22Rv1 (cell line): ENCODE data around the gene TMEM9.

Experiments used
- ZFX ChIP-seq: fragments of 450-650 bp; IDR thresholded peaks from 2 replicates; pipeline ENCODE4 v1.6.1; 2017; ENCODE audit warnings: antibody characterized with exemption, borderline replicate concordance
- TF ChIP-seq, protein P1 (sequence below): fragments of 450-650 bp; IDR thresholded peaks from 2 replicates; pipeline ENCODE4 v1.5.1; 2017; ENCODE audit warnings: mild to moderate bottlenecking

DNA sequence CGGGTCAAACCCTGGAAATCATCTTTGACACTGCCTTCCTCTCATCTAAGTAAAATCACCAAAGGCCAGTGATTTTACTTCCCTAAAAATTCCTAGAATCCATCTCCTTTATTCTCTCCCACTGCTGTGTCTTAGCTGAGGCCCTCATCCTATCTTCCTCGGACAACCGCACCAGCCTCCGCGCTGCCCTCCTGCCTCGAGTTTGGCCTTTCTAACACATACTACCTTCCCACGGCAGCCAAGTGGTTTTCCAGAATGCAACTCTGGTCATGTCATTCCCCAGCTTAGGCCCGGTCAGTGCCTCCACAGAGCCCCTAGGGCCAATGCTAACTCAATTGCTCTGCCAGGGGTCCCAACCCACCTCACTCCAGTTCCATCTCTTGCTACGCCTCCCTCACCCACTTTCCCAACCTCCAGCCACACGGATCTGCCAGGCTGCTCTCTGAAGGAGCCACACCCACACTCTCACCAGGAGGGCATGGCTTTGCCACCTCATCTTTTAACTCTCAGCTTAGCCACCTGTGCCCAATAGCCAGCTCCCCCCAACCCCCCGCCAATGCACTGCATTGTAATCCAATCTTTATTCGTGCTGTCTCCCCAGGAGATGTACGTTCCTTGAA lies 6.8 kb downstream of the TMEM9 start:
- TF ChIP-seq, protein P1, sequence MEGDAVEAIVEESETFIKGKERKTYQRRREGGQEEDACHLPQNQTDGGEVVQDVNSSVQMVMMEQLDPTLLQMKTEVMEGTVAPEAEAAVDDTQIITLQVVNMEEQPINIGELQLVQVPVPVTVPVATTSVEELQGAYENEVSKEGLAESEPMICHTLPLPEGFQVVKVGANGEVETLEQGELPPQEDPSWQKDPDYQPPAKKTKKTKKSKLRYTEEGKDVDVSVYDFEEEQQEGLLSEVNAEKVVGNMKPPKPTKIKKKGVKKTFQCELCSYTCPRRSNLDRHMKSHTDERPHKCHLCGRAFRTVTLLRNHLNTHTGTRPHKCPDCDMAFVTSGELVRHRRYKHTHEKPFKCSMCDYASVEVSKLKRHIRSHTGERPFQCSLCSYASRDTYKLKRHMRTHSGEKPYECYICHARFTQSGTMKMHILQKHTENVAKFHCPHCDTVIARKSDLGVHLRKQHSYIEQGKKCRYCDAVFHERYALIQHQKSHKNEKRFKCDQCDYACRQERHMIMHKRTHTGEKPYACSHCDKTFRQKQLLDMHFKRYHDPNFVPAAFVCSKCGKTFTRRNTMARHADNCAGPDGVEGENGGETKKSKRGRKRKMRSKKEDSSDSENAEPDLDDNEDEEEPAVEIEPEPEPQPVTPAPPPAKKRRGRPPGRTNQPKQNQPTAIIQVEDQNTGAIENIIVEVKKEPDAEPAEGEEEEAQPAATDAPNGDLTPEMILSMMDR: no peak
- no peak for TF ChIP-seq ZFX
